HG03175 (cell line): ENCODE measurements around the gene ZFAND2B.
"Not testable (repeated sequence)": the region's sequence is repeated elsewhere in the genome, so short reads cannot be mapped to it uniquely, and the experiment has no call there.

Experiments
- ATAC-seq: cut with Tn5 transposase; IDR thresholded peaks from one replicate; pipeline ENCODE4 v1.9.1; 2021; ENCODE audit warnings: mild to moderate bottlenecking, moderate library complexity; ENCODE audit not compliant: unreplicated experiment

The ZFAND2B gene

GRCh38 chr2:219250049-219250781 lies 43.6 kb downstream of the ZFAND2B start:
- ATAC-seq, result no peak

GRCh38 chr2:219251656-219252055 lies 45.1 kb downstream of the ZFAND2B start:
- ATAC-seq, result no peak

GRCh38 chr2:219252084-219252483 lies 45.5 kb downstream of the ZFAND2B start:
- ATAC-seq, result no peak

GRCh38 chr2:219252570-219252899 lies 46.0 kb downstream of the ZFAND2B start:
- ATAC-seq, result no peak

GRCh38 chr2:219252900-219253752 lies 46.5 kb downstream of the ZFAND2B start, which contains the start of gene TUBA4B:
Gene TUBA4B, plus strand, starts transcription at chr2:219253243. Its CDS starts 165 bp downstream, at chr2:219253408.
- ATAC-seq, result peak; percentile 6

GRCh38 chr2:219253753-219254589 lies 47.4 kb downstream of the ZFAND2B start, which contains the start of gene TUBA4A:
Gene TUBA4A, minus strand, starts transcription at chr2:219253918. Its CDS starts 60 bp downstream, at chr2:219253858.
- peak; percentile 51 for ATAC-seq

GRCh38 chr2:219254590-219255201 lies 48.1 kb downstream of the ZFAND2B start:
- peak; percentile 35 for ATAC-seq

GRCh38 chr2:219258942-219259341 lies 52.4 kb downstream of the ZFAND2B start:
- ATAC-seq, result not testable (repeated sequence)
